Neuronal stem cell (in vitro differentiated cells): ENCODE data around the gene TMCC2.

ENCODE experiments used
- DNase-seq: peaks from one replicate; pipeline ENCODE4 v3.0.0-alpha.2; 2013; ENCODE audit warnings: low spot score
- H2AFZ ChIP-seq: one replicate; pipeline ENCODE4 v1.6.1; 2013; ENCODE audit warnings: mild to moderate bottlenecking, low read length, inconsistent platforms
- H2AK5ac ChIP-seq: 2 replicates; pipeline ENCODE4 v1.6.1; 2013; ENCODE audit warnings: low read depth, mild to moderate bottlenecking, inconsistent platforms, low read length, moderate library complexity, mixed read lengths
- H2BK120ac ChIP-seq: 2 replicates; pipeline ENCODE4 v1.6.1; 2013; ENCODE audit warnings: low read depth, mild to moderate bottlenecking, inconsistent platforms, low read length, moderate library complexity, mixed read lengths
- H2BK12ac ChIP-seq: one replicate; pipeline ENCODE4 v1.6.1; 2013; ENCODE audit warnings: low read length, inconsistent platforms
- H2BK15ac ChIP-seq: 2 replicates; pipeline ENCODE4 v1.6.1; 2013; ENCODE audit warnings: mild to moderate bottlenecking, low read length, inconsistent platforms, mixed read lengths
- H2BK5ac ChIP-seq: one replicate; pipeline ENCODE4 v1.6.1; 2013; ENCODE audit warnings: inconsistent platforms, mild to moderate bottlenecking, low read length, moderate library complexity
- H3K14ac ChIP-seq: one replicate; pipeline ENCODE4 v1.6.1; 2013; ENCODE audit warnings: low read length, inconsistent platforms
- H3K18ac ChIP-seq: 2 replicates; pipeline ENCODE4 v1.6.1; 2013; ENCODE audit warnings: low read length, inconsistent platforms
- H3K23ac ChIP-seq: 2 replicates; pipeline ENCODE4 v1.6.1; 2013; ENCODE audit warnings: low read depth, mild to moderate bottlenecking, mixed read lengths, low read length, inconsistent platforms; ENCODE audit not compliant: poor library complexity
- H3K27ac ChIP-seq: replicated peaks from 3 replicates; pipeline ENCODE4 v1.5.1; 2013; ENCODE audit warnings: low read length, inconsistent platforms
- H3K27me3 ChIP-seq, 3 experiments: 2 replicates each; pipeline ENCODE4 v1.6.1; 2013; ENCODE audit warnings: low read length in 3 of 3, mild to moderate bottlenecking in 2 of 3, inconsistent platforms in 1 of 3, low read depth in 1 of 3, mixed read lengths in 1 of 3, moderate library complexity in 1 of 3; ENCODE audit not compliant: control insufficient read depth in 3 of 3, insufficient read depth in 3 of 3
- H3K36me3 ChIP-seq, 2 donors: replicated peaks in 1 of 2; 2 replicates each; pipeline ENCODE4 v1.6.1; 2013; ENCODE audit warnings: low read length in 2 of 2; ENCODE audit not compliant: control insufficient read depth in 2 of 2, insufficient read depth in 2 of 2
- H3K4ac ChIP-seq: 2 replicates; pipeline ENCODE4 v1.6.1; 2013; ENCODE audit warnings: inconsistent platforms, mild to moderate bottlenecking, low read length, moderate library complexity
- H3K4me1 ChIP-seq, 2 donors: 1 replicate in 1 of 2; 2 replicates in 1 of 2; pipeline ENCODE4 v1.6.1; 2013; ENCODE audit warnings: low read length in 2 of 2, low read depth in 1 of 2; ENCODE audit not compliant: control insufficient read depth in 2 of 2, insufficient read depth in 1 of 2
- H3K4me2 ChIP-seq: one replicate; pipeline ENCODE4 v1.6.1; 2013; ENCODE audit warnings: mild to moderate bottlenecking, low read length, inconsistent platforms; ENCODE audit not compliant: insufficient read depth, poor library complexity, severe bottlenecking
- H3K4me3 ChIP-seq, 2 donors: 2 replicates each; pipeline ENCODE4 v1.5.1; 2013; ENCODE audit warnings: low read length in 2 of 2, mild to moderate bottlenecking in 2 of 2, inconsistent platforms in 1 of 2, moderate library complexity in 1 of 2
- H3K79me1 ChIP-seq: one replicate; pipeline ENCODE4 v1.6.1; 2013; ENCODE audit warnings: low read depth, mild to moderate bottlenecking, inconsistent platforms, low read length, moderate library complexity
- H3K9ac ChIP-seq: one replicate; pipeline ENCODE4 v1.6.1; 2013; ENCODE audit warnings: mild to moderate bottlenecking, low read depth, low read length, inconsistent platforms; ENCODE audit not compliant: poor library complexity
- H3K9me3 ChIP-seq, 2 donors: replicated peaks in 1 of 2; 2 replicates each; pipeline versions ENCODE3 to v1.6.1; 2013; ENCODE audit warnings: low read length in 2 of 2, mild to moderate bottlenecking in 2 of 2, inconsistent platforms in 1 of 2, low read depth in 1 of 2, mixed read lengths in 1 of 2, moderate library complexity in 1 of 2; ENCODE audit not compliant: control insufficient read depth in 2 of 2, insufficient read depth in 1 of 2
- H4K8ac ChIP-seq: one replicate; pipeline ENCODE4 v1.6.1; 2013; ENCODE audit warnings: low read depth, mild to moderate bottlenecking, inconsistent platforms, low read length, moderate library complexity
- H4K91ac ChIP-seq: one replicate; pipeline ENCODE4 v1.6.1; 2013; ENCODE audit warnings: low read length, low read depth, mild to moderate bottlenecking, inconsistent platforms; ENCODE audit not compliant: poor library complexity
- WGBS, 2 donors: extraction: QIAGEN DNeasy Blood & Tissue Kit; methylation state at CpG; one replicate each; pipeline ENCODE4 v1.1.7; 2013; ENCODE audit warnings: missing lambda C conversion rate in 2 of 2, mixed read lengths in 1 of 2; ENCODE audit not compliant: insufficient read length in 2 of 2, insufficient replicate concordance in 1 of 2; ENCODE audit errors: extremely low coverage in 2 of 2; 5-methylcytosine and 5-hydroxymethylcytosine counted together

Gene TMCC2

GRCh38 chr1:205188596-205188995, 39.1 kb upstream of the TMCC2 start:
- no CpG with 5 or more reads among the region's 2 CpGs for WGBS, 2 donors
- Histone ChIP-seq H3K23ac (no peak overlapping the region), H3K9ac (no peak overlapping the region)

GRCh38 chr1:205189131-205189530, 38.6 kb upstream of the TMCC2 start:
- Histone ChIP-seq H3K18ac (no peak overlapping the region), H3K4me2 (no peak overlapping the region), H2BK15ac (no peak overlapping the region), H3K27ac (no peak overlapping the region), H4K91ac (no peak overlapping the region), H4K8ac (no peak overlapping the region), H3K4ac (no peak overlapping the region), H2BK120ac (no peak overlapping the region), H3K79me1 (peaks cover 3% of the 10 kb centered on the region), H2AK5ac (no peak overlapping the region), H2BK12ac (no peak overlapping the region), H3K9ac (no peak overlapping the region), H3K36me3 (peaks cover 4 to 11% of the 10 kb centered on the region in 2 donors), H3K4me3 (no peak overlapping the region), H3K9me3 (no peaks in the 10 kb centered on the region), H2BK5ac (no peak overlapping the region), H2AFZ (no peak overlapping the region), H3K27me3 (no peaks in the 10 kb centered on the region), H3K4me1 (peaks cover 6 to 19% of the 10 kb centered on the region in 2 donors), H3K23ac (no peak overlapping the region), H3K14ac (no peak overlapping the region)
- no CpG with 5 or more reads among the region's 2 CpGs for WGBS, 2 donors
- DNase-seq = no peak

More at GRCh38 chr1:205188596-205188995, 39.1 kb upstream of the TMCC2 start:
- H3K9me3 ChIP-seq = no peaks in the 10 kb centered on the region
- peaks cover 6 to 19% of the 10 kb centered on the region in 2 donors for H3K4me1 ChIP-seq
- H3K4me3 ChIP-seq = no peak overlapping the region
- no peak overlapping the region for H2AK5ac ChIP-seq
- peaks cover 4 to 11% of the 10 kb centered on the region in 2 donors for H3K36me3 ChIP-seq
- no peak overlapping the region for H3K4ac ChIP-seq
- H3K27me3 ChIP-seq = no peaks in the 10 kb centered on the region
- H4K8ac ChIP-seq = no peak overlapping the region
- no peak overlapping the region for H2BK5ac ChIP-seq
- no peak overlapping the region for H3K27ac ChIP-seq
- peaks cover 3% of the 10 kb centered on the region for H3K79me1 ChIP-seq
- H3K18ac ChIP-seq = no peak overlapping the region
- no peak for DNase-seq
- H3K4me2 ChIP-seq = no peak overlapping the region
- H2BK15ac ChIP-seq = no peak overlapping the region
- no peak overlapping the region for H2AFZ ChIP-seq
- H3K14ac ChIP-seq = no peak overlapping the region
- H2BK120ac ChIP-seq = no peak overlapping the region
- H2BK12ac ChIP-seq = no peak overlapping the region
- H4K91ac ChIP-seq = no peak overlapping the region

GRCh38 chr1:205190845-205191577, 36.7 kb upstream of the TMCC2 start:
- Histone ChIP-seq H2BK12ac (no peak overlapping the region), H3K36me3 (peaks cover 4 to 6% of the 10 kb centered on the region in 2 donors), H3K27ac (no peak overlapping the region), H2AK5ac (no peak overlapping the region), H3K18ac (no peak overlapping the region), H2AFZ (no peak overlapping the region), H3K79me1 (peaks cover 3% of the 10 kb centered on the region), H3K4me3 (no peak overlapping the region), H3K9me3 (no peaks in the 10 kb centered on the region), H2BK15ac (no peak overlapping the region), H4K8ac (no peak overlapping the region), H3K4ac (no peak overlapping the region), H3K9ac (no peak overlapping the region), H3K14ac (no peak overlapping the region), H3K4me2 (no peak overlapping the region), H3K27me3 (no peaks in the 10 kb centered on the region), H3K23ac (no peak overlapping the region), H4K91ac (no peak overlapping the region), H2BK5ac (no peak overlapping the region), H2BK120ac (no peak overlapping the region), H3K4me1 (peaks cover 6 to 19% of the 10 kb centered on the region in 2 donors)
- no CpG with 5 or more reads among the region's 9 CpGs for WGBS, 2 donors
- DNase-seq = no peak

- H2BK120ac ChIP-seq = no peak overlapping the region
- H3K4me2 ChIP-seq = no peak overlapping the region
- H3K4me3 ChIP-seq = no peak overlapping the region
- H3K18ac ChIP-seq = no peak overlapping the region
- no peak overlapping the region for H2AK5ac ChIP-seq
- no peak overlapping the region for H2AFZ ChIP-seq
- no peak overlapping the region for H3K9ac ChIP-seq
- H2BK12ac ChIP-seq = no peak overlapping the region
- H3K23ac ChIP-seq = no peak overlapping the region
- H3K36me3 ChIP-seq = peaks cover 4 to 6% of the 10 kb centered on the region in 2 donors
- H3K4me1 ChIP-seq = peaks cover 6 to 19% of the 10 kb centered on the region in 2 donors
- H4K8ac ChIP-seq = no peak overlapping the region
- H2BK5ac ChIP-seq = no peak overlapping the region
- peaks cover 3% of the 10 kb centered on the region for H3K79me1 ChIP-seq
- no peak overlapping the region for H2BK15ac ChIP-seq
- no peak overlapping the region for H3K27ac ChIP-seq
- no CpG with 5 or more reads among the region's 2 CpGs for WGBS, 2 donors
- no peaks in the 10 kb centered on the region for H3K9me3 ChIP-seq
- no peak for DNase-seq
- H3K4ac ChIP-seq = no peak overlapping the region
- H3K14ac ChIP-seq = no peak overlapping the region
- no peaks in the 10 kb centered on the region for H3K27me3 ChIP-seq
- no peak overlapping the region for H4K91ac ChIP-seq
These were observed 36.1 kb upstream of the TMCC2 start for GRCh38 chr1:205191622-205192021.
